ENCODE data around the gene SH3GL1. TPM values are rescaled to one million over a fixed set of nuclear protein-coding genes. Genes with fewer than 3 reads are reported as not detected.

The SH3GL1 gene
- total and polyA plus RNA-seq, 2 experiments from 2014 or later = 73.1 to 89.5 TPM

DNA sequence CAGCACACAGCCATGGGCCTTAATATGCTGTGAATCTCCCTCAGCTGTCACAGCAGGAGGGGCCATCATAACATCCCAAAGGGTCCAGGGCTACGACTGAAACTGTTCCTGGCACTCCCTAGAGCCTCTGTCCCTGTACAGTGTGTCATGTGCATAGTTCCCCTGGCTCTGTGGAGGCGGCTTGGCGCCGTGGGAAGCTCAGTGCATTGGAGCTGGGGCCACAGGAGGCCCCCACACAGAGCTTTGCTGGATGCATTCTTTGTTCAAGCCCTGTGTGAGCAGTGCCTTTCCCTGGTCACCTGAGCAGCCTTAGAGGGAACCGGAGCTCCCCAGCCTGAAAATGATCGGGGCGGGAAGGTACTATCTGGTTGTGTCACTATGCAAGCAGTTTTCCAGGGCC is 35.9 kb upstream of the SH3GL1 start:
- H3K4me1 Mint-ChIP-seq = no peaks in the 10 kb centered on the region; the same call in 2 of the 3 replicates
- TF ChIP-seq NANOG (IDR thresholded peaks at IDR 0.05; ENCODE audit: borderline replicate concordance) (no peak), ZNF114 (CRISPR knock-in tag; IDR thresholded peaks at IDR 0.05) (no peak), CREB1 (CRISPR knock-in tag; IDR thresholded peaks at IDR 0.05; ENCODE audit: low read depth) (no peak), ZNF331 (CRISPR knock-in tag; IDR thresholded peaks at IDR 0.05; ENCODE audit: low read depth) (no peak), STAT1 (IDR thresholded peaks at IDR 0.05; ENCODE audit: unreplicated experiment) (no peak), POLR2AphosphoS5 (IDR thresholded peaks at IDR 0.05; ENCODE audit: low read depth) (no peak), EZH2 (IDR thresholded peaks at IDR 0.05; ENCODE audit: low read depth, unreplicated experiment) (no peak), JUNB (IDR thresholded peaks at IDR 0.05; ENCODE audit: unreplicated experiment) (no peak), EZH2phosphoT487 (IDR thresholded peaks at IDR 0.05; ENCODE audit: unreplicated experiment) (no peak)
- TF ChIP-seq, protein P1, sequence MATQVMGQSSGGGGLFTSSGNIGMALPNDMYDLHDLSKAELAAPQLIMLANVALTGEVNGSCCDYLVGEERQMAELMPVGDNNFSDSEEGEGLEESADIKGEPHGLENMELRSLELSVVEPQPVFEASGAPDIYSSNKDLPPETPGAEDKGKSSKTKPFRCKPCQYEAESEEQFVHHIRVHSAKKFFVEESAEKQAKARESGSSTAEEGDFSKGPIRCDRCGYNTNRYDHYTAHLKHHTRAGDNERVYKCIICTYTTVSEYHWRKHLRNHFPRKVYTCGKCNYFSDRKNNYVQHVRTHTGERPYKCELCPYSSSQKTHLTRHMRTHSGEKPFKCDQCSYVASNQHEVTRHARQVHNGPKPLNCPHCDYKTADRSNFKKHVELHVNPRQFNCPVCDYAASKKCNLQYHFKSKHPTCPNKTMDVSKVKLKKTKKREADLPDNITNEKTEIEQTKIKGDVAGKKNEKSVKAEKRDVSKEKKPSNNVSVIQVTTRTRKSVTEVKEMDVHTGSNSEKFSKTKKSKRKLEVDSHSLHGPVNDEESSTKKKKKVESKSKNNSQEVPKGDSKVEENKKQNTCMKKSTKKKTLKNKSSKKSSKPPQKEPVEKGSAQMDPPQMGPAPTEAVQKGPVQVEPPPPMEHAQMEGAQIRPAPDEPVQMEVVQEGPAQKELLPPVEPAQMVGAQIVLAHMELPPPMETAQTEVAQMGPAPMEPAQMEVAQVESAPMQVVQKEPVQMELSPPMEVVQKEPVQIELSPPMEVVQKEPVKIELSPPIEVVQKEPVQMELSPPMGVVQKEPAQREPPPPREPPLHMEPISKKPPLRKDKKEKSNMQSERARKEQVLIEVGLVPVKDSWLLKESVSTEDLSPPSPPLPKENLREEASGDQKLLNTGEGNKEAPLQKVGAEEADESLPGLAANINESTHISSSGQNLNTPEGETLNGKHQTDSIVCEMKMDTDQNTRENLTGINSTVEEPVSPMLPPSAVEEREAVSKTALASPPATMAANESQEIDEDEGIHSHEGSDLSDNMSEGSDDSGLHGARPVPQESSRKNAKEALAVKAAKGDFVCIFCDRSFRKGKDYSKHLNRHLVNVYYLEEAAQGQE (IDR thresholded peaks at IDR 0.05; ENCODE audit: unreplicated experiment) = no peak
- TF ChIP-seq, protein P2, sequence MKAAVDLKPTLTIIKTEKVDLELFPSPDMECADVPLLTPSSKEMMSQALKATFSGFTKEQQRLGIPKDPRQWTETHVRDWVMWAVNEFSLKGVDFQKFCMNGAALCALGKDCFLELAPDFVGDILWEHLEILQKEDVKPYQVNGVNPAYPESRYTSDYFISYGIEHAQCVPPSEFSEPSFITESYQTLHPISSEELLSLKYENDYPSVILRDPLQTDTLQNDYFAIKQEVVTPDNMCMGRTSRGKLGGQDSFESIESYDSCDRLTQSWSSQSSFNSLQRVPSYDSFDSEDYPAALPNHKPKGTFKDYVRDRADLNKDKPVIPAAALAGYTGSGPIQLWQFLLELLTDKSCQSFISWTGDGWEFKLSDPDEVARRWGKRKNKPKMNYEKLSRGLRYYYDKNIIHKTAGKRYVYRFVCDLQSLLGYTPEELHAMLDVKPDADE (IDR thresholded peaks at IDR 0.05) = no peak
- TF ChIP-seq, protein P3, sequence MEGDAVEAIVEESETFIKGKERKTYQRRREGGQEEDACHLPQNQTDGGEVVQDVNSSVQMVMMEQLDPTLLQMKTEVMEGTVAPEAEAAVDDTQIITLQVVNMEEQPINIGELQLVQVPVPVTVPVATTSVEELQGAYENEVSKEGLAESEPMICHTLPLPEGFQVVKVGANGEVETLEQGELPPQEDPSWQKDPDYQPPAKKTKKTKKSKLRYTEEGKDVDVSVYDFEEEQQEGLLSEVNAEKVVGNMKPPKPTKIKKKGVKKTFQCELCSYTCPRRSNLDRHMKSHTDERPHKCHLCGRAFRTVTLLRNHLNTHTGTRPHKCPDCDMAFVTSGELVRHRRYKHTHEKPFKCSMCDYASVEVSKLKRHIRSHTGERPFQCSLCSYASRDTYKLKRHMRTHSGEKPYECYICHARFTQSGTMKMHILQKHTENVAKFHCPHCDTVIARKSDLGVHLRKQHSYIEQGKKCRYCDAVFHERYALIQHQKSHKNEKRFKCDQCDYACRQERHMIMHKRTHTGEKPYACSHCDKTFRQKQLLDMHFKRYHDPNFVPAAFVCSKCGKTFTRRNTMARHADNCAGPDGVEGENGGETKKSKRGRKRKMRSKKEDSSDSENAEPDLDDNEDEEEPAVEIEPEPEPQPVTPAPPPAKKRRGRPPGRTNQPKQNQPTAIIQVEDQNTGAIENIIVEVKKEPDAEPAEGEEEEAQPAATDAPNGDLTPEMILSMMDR (conservative IDR thresholded peaks at IDR 0.05; ENCODE audit: low read depth in 2 of 2) = no peak
- TF ChIP-seq, protein P4, sequence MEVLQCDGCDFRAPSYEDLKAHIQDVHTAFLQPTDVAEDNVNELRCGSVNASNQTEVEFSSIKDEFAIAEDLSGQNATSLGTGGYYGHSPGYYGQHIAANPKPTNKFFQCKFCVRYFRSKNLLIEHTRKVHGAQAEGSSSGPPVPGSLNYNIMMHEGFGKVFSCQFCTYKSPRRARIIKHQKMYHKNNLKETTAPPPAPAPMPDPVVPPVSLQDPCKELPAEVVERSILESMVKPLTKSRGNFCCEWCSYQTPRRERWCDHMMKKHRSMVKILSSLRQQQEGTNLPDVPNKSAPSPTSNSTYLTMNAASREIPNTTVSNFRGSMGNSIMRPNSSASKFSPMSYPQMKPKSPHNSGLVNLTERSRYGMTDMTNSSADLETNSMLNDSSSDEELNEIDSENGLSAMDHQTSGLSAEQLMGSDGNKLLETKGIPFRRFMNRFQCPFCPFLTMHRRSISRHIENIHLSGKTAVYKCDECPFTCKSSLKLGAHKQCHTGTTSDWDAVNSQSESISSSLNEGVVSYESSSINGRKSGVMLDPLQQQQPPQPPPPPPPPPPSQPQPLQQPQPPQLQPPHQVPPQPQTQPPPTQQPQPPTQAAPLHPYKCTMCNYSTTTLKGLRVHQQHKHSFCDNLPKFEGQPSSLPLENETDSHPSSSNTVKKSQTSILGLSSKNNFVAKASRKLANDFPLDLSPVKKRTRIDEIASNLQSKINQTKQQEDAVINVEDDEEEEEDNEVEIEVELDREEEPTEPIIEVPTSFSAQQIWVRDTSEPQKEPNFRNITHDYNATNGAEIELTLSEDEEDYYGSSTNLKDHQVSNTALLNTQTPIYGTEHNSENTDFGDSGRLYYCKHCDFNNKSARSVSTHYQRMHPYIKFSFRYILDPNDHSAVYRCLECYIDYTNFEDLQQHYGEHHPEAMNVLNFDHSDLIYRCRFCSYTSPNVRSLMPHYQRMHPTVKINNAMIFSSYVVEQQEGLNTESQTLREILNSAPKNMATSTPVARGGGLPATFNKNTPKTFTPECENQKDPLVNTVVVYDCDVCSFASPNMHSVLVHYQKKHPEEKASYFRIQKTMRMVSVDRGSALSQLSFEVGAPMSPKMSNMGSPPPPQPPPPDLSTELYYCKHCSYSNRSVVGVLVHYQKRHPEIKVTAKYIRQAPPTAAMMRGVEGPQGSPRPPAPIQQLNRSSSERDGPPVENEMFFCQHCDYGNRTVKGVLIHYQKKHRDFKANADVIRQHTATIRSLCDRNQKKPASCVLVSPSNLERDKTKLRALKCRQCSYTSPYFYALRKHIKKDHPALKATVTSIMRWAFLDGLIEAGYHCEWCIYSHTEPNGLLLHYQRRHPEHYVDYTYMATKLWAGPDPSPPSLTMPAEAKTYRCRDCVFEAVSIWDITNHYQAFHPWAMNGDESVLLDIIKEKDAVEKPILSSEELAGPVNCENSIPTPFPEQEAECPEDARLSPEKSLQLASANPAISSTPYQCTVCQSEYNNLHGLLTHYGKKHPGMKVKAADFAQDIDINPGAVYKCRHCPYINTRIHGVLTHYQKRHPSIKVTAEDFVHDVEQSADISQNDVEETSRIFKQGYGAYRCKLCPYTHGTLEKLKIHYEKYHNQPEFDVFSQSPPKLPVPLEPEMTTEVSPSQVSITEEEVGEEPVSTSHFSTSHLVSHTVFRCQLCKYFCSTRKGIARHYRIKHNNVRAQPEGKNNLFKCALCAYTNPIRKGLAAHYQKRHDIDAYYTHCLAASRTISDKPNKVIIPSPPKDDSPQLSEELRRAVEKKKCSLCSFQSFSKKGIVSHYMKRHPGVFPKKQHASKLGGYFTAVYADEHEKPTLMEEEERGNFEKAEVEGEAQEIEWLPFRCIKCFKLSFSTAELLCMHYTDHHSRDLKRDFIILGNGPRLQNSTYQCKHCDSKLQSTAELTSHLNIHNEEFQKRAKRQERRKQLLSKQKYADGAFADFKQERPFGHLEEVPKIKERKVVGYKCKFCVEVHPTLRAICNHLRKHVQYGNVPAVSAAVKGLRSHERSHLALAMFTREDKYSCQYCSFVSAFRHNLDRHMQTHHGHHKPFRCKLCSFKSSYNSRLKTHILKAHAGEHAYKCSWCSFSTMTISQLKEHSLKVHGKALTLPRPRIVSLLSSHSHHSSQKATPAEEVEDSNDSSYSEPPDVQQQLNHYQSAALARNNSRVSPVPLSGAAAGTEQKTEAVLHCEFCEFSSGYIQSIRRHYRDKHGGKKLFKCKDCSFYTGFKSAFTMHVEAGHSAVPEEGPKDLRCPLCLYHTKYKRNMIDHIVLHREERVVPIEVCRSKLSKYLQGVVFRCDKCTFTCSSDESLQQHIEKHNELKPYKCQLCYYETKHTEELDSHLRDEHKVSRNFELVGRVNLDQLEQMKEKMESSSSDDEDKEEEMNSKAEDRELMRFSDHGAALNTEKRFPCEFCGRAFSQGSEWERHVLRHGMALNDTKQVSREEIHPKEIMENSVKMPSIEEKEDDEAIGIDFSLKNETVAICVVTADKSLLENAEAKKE (CRISPR knock-in tag; IDR thresholded peaks at IDR 0.05) = no peak
- H3K27me3 Mint-ChIP-seq (ENCODE audit: insufficient read depth, low read depth, poor library complexity) = peaks cover 13% of the 10 kb centered on the region
- ATAC-seq (no peak), DNase-seq (ENCODE audit: low spot score) (no peak)
- no peak overlapping the region for H3K27ac ChIP-seq (ENCODE audit: low read depth)
- H3K4me3 Mint-ChIP-seq = no peak overlapping the region
- peaks cover 41% of the 10 kb centered on the region for H3K79me2 ChIP-seq (replicated peaks; ENCODE audit: insufficient read depth)
- peaks cover 18% of the 10 kb centered on the region; the same call in 1 of the 2 replicates for H3F3A ChIP-seq (replicated peaks; ENCODE audit: low read depth)
- H4K20me1 ChIP-seq (replicated peaks; ENCODE audit: insufficient read depth) = peaks cover 42% of the 10 kb centered on the region
- H3K9me3 Mint-ChIP-seq = no peaks in the 10 kb centered on the region; the same call in 2 of the 3 replicates
- H3K9me2 ChIP-seq (ENCODE audit: insufficient read depth) = no peaks in the 10 kb centered on the region
- H3K4me2 ChIP-seq = no peak overlapping the region
- H2AFZ ChIP-seq = no peak overlapping the region
- no peaks in the 10 kb centered on the region for H3K4me1 ChIP-seq (ENCODE audit: insufficient read depth)
- no peak overlapping the region for H3K27ac Mint-ChIP-seq
- no peaks in the 10 kb centered on the region for H3K27me3 ChIP-seq (ENCODE audit: insufficient read depth)
- H3K36me3 ChIP-seq (ENCODE audit: insufficient read depth) = peaks cover 62% of the 10 kb centered on the region
- H3K36me3 Mint-ChIP-seq (ENCODE audit: low read depth) = peaks cover 97% of the 10 kb centered on the region
- no peak overlapping the region for H3K4me3 ChIP-seq
